Measurements from ENCODE around the gene SORL1. TPM values are rescaled to one million over a fixed set of nuclear protein-coding genes. Genes with fewer than 3 reads are reported as not detected.

The SORL1 gene
- total and polyA plus RNA-seq, 2 experiments from 2014 or later: 6.4 to 18.2 TPM

GRCh38 chr11:121431820-121432526 lies 20.1 kb upstream of the SORL1 start:
- H3K4me1 ChIP-seq (ENCODE audit: low read depth): no peaks in the 10 kb centered on the region
- no peaks in the 10 kb centered on the region for H3K27me3 ChIP-seq
- no peak for DNase-seq (ENCODE audit: low read depth in 1 of 2, low spot score in 1 of 2)
- no peak overlapping the region for H3K4me3 ChIP-seq
- H3K27ac ChIP-seq: no peak overlapping the region
- TF ChIP-seq CTCF (IDR thresholded peaks at IDR 0.05; ENCODE audit: low read depth, low read length): no peak
- no peaks in the 10 kb centered on the region for H3K36me3 ChIP-seq
- no peaks in the 10 kb centered on the region for H3K9me3 ChIP-seq (ENCODE audit: low read depth)

GRCh38 chr11:121435132-121435531 lies 17.0 kb upstream of the SORL1 start:
- Histone ChIP-seq H3K9me3 (ENCODE audit: low read depth) (no peaks in the 10 kb centered on the region), H3K36me3 (no peaks in the 10 kb centered on the region), H3K27ac (no peak overlapping the region), H3K27me3 (no peaks in the 10 kb centered on the region), H3K4me1 (ENCODE audit: low read depth) (no peaks in the 10 kb centered on the region), H3K4me3 (no peak overlapping the region)
- no peak for DNase-seq (ENCODE audit: low read depth in 1 of 2, low spot score in 1 of 2)
- no peak for TF ChIP-seq CTCF (IDR thresholded peaks at IDR 0.05; ENCODE audit: low read depth, low read length)

DNA sequence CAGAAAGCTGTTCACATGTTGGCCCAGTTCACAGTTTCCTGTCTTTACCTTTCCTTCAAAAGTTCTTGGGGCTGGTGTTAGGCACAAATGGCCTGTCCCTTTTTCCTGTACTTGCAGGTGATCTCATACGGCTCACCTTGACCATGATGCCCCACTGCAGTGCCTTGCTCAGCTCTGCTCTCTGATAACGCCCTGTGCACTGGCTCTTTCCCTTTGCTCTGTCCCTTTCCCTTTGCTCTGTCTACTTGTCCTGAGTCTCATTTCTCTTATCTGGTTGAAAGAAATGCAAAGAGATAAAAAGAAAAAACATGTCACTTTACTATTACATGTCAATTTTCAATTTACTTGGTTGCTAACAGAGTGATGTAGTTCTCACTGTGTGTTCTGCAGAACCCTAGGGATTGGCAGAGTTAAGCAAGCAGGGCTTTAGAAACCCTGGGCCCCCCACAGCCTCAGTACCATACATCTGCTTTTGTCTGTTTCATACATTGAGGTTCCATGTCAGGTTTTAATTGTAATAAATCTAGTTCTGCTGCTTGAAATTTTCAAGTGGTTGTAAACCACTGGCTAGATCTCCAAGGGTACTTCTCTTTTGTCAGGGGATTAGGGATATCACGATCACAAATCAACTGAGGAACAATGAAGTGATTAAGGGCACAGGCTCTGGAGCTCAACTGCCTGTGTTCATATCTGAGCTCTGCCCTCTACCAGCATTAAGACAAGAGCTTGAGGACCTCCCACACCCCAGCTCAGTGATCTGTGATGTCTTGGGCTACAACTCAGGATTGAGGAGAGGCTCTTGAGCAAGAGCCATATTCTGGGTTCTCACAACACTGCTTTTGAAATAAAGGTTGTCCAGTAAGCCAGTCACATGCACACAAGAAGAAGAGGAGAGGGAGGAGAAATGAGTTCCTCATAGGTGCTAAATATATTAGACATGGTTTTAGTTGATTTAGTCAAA lies 16.3 kb upstream of the SORL1 start:
- DNase-seq (ENCODE audit: low read depth in 1 of 2, low spot score in 1 of 2): no peak
- no peaks in the 10 kb centered on the region for H3K27me3 ChIP-seq
- no peaks in the 10 kb centered on the region for H3K36me3 ChIP-seq
- no peak overlapping the region for H3K27ac ChIP-seq
- H3K4me3 ChIP-seq: no peak overlapping the region
- H3K9me3 ChIP-seq (ENCODE audit: low read depth): no peaks in the 10 kb centered on the region
- no peak for TF ChIP-seq CTCF (IDR thresholded peaks at IDR 0.05; ENCODE audit: low read depth, low read length)
- no peaks in the 10 kb centered on the region for H3K4me1 ChIP-seq (ENCODE audit: low read depth)

DNA sequence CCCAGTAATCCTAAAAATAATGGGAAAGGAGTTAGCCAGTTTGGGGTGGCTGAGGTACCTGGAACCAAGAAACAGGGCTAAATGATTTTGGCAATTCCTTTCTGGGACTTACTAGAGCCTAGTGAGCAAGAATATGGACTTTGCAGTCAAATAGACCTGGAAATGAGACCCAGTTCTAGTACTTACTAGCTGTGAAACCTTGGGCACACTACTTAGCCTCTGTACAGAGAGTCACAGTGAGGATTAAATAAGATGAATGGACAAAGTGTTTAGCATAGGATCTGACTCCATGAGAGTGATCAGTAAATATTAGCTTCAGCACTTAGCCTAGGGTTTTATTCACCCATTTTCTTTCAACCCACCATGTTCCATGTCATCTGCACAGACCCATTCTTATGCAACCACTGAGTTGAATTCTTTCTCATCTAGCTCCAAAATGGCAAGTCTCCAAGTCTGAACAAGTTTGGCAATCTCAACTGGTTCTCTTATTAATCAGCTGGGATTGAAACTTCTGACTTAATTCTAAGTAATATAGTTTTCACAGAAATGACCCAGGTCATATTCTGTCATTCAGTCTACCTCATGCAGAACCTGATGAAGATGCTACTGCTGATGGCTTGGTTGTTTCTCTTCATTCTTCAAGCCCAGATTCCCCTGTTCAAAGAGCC lies 15.0 kb upstream of the SORL1 start:
- Histone ChIP-seq H3K4me1 (ENCODE audit: low read depth) (no peaks in the 10 kb centered on the region), H3K36me3 (no peaks in the 10 kb centered on the region), H3K27ac (no peak overlapping the region), H3K9me3 (ENCODE audit: low read depth) (no peaks in the 10 kb centered on the region), H3K27me3 (no peaks in the 10 kb centered on the region), H3K4me3 (no peak overlapping the region)
- DNase-seq (ENCODE audit: low read depth in 1 of 2, low spot score in 1 of 2): peak in 1 of 2 donors; percentile 63
- TF ChIP-seq CTCF (IDR thresholded peaks at IDR 0.05; ENCODE audit: low read depth, low read length): no peak

DNA sequence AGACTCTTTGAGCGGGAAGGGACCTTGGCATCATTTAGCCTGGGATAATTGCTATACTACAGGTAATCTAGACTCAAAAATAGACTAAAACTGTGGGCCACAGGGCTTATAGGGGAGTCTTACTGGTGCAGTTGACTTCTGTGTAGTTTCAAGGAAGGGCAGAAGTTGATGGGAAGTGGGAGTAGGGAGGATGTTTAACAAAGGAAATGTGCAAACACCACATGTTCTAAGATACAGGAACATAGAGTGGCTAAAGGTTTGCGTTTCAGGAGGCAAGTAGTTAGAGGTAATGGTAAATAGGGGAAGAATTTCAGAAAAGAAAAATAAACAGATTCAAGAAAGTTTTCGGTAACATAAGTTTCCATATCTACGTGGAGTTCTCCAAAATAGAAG lies 14.4 kb upstream of the SORL1 start:
- Histone ChIP-seq H3K4me3 (no peak overlapping the region), H3K36me3 (no peaks in the 10 kb centered on the region), H3K27me3 (no peaks in the 10 kb centered on the region), H3K4me1 (ENCODE audit: low read depth) (no peaks in the 10 kb centered on the region), H3K27ac (no peak overlapping the region), H3K9me3 (ENCODE audit: low read depth) (no peaks in the 10 kb centered on the region)
- DNase-seq (ENCODE audit: low read depth in 1 of 2, low spot score in 1 of 2): no peak
- no peak for TF ChIP-seq CTCF (IDR thresholded peaks at IDR 0.05; ENCODE audit: low read depth, low read length)

All from cardiac muscle cell (in vitro differentiated cells and primary cell).